Measurements from ENCODE around the gene THRB. TPM values are rescaled to one million over a fixed set of nuclear protein-coding genes. Genes with fewer than 3 reads are reported as not detected.

THRB gene
- total RNA-seq, 4 donors from 2014 or later, result 29.2 to 38.5 (median 36.3) TPM

DNA sequence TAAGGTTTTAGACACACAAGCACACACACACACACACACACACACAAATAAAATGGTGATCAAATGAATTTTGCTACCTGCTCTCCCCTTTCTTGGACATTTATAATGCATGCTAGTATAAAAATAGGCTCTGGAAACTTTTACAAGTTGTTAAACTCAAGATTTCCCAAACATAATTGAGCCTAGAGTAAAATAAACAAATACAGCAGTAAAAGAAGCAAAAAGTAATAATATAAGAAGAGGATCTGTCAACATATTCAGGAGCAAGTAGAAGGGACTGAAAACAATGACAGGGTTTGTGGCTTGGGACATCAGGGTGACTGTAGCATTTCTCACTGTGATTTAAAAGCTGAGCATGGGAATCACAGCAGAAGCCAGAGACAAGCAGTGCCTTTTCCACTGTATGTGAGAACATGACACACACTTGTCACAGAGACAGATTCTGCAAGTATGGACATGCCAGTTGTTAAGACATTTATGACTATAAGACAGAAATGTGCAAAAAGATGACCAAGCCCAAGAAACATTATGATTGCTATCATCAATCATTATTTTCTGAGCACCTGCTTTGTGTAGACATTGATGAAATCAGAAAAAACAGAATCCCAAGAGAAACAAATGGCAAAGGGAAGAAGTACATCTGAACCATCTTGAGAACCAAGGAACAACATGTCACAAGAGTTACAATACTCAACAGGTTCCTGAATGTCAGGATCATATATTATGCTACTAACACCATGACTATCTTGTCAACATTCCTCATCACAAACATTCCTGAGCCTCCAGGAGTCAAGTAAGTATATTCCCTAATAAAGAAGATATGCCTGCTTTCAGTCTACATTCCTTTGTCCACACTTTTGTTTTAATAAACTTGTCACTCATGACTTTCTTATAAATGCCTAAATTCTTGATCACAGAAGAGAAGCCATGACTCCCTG lies 7.1 kb downstream of the THRB start:
- TF ChIP-seq, protein P1, sequence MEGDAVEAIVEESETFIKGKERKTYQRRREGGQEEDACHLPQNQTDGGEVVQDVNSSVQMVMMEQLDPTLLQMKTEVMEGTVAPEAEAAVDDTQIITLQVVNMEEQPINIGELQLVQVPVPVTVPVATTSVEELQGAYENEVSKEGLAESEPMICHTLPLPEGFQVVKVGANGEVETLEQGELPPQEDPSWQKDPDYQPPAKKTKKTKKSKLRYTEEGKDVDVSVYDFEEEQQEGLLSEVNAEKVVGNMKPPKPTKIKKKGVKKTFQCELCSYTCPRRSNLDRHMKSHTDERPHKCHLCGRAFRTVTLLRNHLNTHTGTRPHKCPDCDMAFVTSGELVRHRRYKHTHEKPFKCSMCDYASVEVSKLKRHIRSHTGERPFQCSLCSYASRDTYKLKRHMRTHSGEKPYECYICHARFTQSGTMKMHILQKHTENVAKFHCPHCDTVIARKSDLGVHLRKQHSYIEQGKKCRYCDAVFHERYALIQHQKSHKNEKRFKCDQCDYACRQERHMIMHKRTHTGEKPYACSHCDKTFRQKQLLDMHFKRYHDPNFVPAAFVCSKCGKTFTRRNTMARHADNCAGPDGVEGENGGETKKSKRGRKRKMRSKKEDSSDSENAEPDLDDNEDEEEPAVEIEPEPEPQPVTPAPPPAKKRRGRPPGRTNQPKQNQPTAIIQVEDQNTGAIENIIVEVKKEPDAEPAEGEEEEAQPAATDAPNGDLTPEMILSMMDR (IDR thresholded peaks at IDR 0.05; ENCODE audit: low read depth), result no peak

DNA sequence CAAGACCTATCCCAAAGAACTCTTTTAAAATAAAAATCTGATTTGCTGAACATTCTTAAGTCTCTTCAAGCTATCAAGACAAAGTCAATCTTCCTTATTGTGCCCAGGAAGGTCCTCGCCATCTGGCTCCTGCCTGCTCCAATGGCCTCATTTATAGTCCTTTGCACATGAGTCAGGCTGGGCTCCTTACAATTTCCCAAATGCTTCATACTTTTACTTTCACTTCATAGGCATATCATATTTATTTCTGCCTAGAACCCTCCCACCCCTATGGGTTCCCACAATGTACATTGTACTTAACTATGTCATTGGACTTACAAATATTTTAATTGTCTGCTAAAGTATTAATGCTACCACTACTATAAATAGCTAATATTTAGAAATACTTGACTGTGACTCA lies 9.1 kb downstream of the THRB start:
- TF ChIP-seq, protein P1 (IDR thresholded peaks at IDR 0.05; ENCODE audit: low read depth), result no peak

DNA sequence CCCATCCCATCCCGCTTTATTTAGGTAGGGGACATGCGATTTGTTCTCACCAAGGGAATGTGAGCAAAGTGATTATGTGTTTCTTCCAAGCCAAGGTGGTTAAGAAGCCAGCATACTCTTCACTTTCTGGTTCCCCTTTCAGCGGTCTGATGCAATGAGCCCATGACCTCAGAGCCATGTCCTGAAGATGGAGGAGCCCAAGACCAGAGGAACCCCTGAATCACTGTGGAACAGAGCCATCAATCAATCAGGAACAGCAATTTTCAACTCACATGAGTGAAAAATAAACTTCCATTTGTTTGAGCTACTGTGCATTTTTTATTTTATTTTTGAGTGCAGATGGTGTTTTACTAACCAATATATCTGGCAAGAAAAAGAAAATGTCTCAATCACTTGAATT lies 10.8 kb downstream of the THRB start:
- TF ChIP-seq, protein P1 (IDR thresholded peaks at IDR 0.05; ENCODE audit: low read depth), result no peak

DNA sequence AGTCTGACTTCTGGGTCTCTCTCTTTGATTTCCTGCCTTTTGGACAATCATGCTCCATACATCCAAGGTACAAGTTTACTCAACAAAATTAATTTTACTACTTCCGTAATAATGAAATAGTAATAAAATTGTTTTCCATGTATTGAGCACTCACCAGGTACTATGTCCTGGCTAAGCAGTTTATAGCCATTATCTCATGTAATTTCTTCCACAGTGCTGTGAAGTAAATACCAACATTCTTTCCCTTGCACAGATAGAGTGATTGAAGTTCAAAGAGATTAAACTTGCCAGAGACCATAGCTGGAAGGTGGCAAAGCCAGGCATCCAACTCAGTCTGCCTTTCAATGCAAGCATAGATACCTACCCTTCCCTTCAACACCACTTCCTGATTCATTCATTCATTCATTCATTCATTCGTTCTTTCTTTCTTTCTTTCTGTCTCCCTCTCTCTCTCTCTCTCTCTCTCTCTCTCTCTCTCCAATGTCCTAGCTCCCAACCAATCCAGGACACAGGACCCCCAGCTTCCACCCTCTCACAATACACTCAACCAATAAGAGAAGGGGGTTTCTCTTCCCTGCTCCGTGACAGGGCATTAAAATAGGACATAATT lies 12.4 kb downstream of the THRB start:
- TF ChIP-seq, protein P1 (IDR thresholded peaks at IDR 0.05; ENCODE audit: low read depth), result no peak

DNA sequence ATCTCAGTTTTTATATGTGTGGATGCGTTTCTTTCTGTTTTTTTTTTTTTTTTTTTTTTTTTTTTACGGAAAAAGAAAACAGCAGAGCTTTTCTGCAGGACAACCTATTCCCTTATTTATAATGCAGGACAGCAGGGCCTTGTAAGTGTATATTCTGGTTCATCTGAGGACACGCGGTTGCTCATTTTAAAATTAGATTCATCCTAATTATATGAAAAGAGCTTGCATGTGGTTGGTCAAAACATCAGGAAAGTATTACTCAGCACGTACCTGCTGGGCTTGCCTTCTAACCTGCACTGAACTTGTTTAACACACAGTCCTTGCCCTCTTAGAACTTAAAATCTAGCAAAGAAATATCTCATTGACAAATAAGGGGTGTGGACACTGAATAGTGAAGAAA lies 13.5 kb downstream of the THRB start:
- TF ChIP-seq, protein P1 (IDR thresholded peaks at IDR 0.05; ENCODE audit: low read depth), result no peak

DNA sequence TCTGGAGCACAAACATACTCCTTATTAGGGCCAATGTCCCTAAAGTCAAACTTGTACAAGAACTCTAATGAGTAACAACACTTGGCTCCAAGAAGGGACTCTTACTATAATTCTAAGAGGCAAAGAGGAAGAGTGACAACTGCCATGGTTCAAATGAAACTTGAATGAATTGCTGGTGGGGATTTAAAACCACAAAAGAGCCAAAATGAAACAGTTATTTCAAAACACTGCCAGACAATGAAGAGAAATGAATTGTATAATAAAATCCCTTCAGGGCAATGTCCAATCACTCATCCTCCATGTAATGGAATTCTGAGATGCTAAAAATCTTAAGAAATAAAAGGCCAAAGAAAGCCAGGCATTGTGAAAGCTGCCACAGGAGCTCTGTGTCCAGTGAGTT lies 14.2 kb downstream of the THRB start:
- TF ChIP-seq, protein P1 (IDR thresholded peaks at IDR 0.05; ENCODE audit: low read depth), result no peak

DNA sequence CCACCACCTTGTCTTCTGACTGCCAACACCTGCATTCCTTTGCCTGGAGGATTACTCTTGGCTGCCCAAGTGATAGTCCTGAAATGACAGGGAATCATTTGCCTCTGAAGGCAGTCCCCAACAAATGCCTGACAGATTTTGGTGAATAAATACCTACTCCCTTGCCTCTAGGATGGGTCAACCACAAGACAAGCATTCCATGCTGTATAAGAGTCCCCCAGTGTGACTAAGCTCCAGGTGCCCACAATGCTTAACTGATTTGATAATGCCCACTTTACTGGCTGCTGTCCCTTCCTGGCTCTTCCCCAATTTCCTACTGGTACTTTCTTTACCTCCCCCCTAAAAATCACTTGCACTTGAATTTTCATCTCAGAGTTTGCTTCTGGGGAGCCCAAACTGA lies 14.8 kb downstream of the THRB start:
- TF ChIP-seq, protein P1 (IDR thresholded peaks at IDR 0.05; ENCODE audit: low read depth), result no peak

Data from subcutaneous adipose tissue (tissue), 4 donors.